Stimulated activated CD8-positive, alpha-beta memory T cell treated with anti-CD3 and anti-CD28 coated beads, Interleukin-7, amount 100 ng/mL, for 48 hours (primary cell): ENCODE data around the gene LRTM2.

Experiments
- DNase-seq, 2 donors: peaks; one replicate each; pipeline ENCODE4 v3.0.0-alpha.2; 2020; ENCODE audit warnings: low read depth in 1 of 2; ENCODE audit errors: extremely low read depth in 1 of 2

The LRTM2 gene

GRCh38 chr12:1880153-1880845, 59.9 kb downstream of the LRTM2 start:
- no peak for DNase-seq

GRCh38 chr12:1880876-1881275, 60.5 kb downstream of the LRTM2 start:
- DNase-seq: no peak

DNA sequence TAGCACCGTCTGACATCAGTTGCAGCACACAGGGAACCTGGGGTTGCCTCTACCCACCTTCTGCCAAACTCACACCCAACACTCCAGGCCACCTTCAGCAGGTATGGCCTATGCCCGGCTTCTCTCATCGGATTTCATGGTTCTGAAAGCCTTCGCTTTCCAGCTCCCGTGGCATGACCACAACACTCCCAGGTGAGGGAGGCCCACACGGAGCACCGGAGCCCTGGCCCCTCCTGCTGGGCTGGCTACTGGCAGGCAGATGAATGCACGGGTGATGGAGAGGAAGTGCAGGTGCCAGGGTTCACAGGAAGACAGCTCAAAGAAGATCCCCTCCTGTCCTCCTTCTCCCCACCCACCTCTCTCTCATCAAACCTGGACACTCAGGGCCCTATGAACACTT, 60.9 kb downstream of the LRTM2 start:
- no peak for DNase-seq

- DNase-seq: no peak
Observed at GRCh38 chr12:1881936-1882335, 61.6 kb downstream of the LRTM2 start.

DNA sequence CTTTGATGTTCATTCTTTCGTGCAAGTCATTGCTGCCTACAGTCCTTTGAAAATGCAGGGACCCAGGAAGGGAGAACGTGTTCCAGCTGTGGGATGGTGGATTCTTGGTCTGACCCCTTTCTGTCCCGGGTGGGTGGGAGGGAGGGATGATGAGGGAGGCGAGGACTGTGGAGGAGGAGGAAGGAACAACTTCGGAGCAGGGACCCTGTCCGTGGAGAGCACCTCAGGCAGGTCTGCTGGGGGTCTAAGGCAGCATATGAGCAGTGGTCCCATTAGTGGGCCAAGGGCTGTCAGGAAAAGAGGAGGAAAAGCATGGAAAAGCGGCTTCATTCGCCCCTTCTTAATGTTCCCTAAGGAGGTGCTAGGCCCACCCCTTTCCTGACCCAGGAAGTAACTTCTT, 62.0 kb downstream of the LRTM2 start:
- no peak for DNase-seq

DNA sequence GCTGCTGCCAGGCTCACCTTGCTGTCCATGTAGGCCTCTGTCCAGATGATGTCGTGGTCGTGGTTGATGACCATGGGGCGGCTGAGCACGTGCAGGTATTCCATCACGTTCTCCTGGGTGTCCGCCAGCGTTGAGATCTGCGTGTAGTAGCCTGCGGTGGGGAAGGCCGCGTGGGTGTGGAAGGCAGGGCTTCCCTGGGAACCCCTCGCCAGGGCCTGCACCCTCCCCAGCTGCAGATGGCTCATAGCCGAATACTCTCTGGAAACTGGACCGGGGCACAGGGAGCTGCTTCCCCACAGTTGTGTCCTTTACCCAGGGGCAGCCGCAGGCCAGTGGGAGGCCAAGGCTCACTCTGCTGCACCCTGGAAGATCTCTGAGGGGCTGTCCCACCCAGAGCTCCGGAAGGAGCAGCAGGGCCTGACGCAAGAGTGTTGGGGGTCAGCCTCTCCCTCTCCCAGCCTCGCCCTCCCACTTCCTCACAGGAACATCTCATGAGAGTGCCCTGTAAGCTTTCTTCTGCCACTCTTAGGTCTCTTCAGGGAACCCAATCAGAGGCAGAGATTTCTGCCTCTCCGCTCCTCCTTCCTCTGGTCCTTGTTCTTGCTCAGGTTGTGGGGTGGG, 62.6 kb downstream of the LRTM2 start:
- DNase-seq: no peak

DNA sequence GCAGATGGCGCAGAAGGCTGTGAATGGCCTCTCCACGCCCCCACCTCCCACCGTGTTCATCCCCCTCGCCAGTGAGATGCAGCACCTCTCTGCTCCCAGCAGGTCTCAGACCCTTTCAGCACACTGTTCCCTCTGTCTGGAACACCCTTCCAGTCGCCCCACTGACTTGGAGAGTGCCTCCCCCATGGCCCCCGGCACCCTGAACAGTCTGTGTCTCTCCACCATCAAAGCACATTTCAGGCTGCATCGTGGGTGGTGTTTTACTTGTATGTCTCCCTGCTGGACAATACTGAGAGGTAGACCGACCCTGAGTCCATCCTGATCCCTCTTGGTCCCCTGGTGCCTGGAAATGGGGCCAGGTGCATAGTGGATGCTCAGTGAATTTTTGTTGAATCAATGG, 63.1 kb downstream of the LRTM2 start:
- no peak for DNase-seq

DNA sequence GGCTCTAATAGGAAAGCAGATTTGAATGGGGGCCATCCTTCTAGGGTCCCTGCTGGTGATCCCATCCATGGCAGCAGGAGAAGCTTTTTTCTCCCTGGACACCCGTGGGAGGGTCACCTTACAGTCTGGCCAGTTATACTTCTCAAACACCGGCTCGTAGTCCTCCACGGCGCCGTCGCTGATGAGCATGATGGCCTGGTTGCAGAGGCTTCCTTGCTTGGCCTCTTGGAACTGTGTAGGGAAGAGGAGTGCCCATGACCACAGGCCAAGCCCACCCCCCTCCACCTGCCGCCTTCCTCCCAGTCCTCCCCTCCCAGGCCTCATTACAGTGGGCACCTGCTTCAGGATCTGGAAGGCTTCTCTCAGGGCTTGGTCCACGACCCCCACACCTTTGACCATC, 64.3 kb downstream of the LRTM2 start:
- DNase-seq: no peak

DNA sequence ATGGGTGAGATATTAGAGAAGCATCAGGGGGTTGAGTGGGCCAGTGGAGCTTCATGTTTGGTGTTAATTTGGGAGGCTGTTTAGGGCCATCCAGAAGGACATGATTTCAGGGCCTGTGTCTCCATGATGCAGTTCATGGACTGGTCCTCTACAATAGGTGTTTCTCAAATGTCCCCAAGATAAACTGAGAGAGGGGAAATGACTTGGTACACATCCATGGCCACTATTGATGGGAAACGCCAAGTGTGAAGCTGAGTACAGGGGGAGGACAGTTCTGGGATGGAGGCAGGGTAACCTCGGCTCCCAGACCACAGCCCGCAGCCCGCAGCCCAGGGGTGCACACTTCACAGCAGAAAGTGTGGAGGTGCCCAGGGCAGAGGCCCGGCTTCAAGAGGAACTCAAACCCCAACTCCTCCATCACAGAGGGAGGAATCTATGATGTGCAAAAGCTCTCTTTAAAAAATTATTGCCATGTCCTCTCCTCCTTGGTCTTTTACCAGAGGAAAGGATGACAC, 64.8 kb downstream of the LRTM2 start:
- no peak for DNase-seq

- DNase-seq: no peak
Observed at GRCh38 chr12:1885599-1886245, 65.4 kb downstream of the LRTM2 start.
